Activated CD4-positive, alpha-beta T cell treated with anti-CD3 and anti-CD28 coated beads, Interleukin-2, amount 50 U/mL, for 24 hours (primary cell): ENCODE results near the gene AJAP1.
"Not testable (repeated sequence)": the region's sequence is repeated elsewhere in the genome, so short reads cannot be mapped to it uniquely, and the experiment has no call there.

Source experiments
- DNase-seq, 2 donors: peaks; one replicate each; pipeline ENCODE4 v3.0.0-alpha.2; 2020; ENCODE audit warnings: low read depth in 1 of 2, low spot score in 1 of 2

The AJAP1 gene

GRCh38 chr1:4657244-4657789 is 2.9 kb downstream of the AJAP1 start:
- DNase-seq, result no peak

GRCh38 chr1:4657960-4658541 is 3.6 kb downstream of the AJAP1 start:
- DNase-seq, result no peak

- no peak for DNase-seq
Measured at GRCh38 chr1:4658643-4659628, 4.5 kb downstream of the AJAP1 start.

- DNase-seq, result no peak
Measured at GRCh38 chr1:4660917-4661594, 6.6 kb downstream of the AJAP1 start.

GRCh38 chr1:4661595-4661917 is 7.1 kb downstream of the AJAP1 start:
- no peak for DNase-seq

- DNase-seq, result no peak
Measured at GRCh38 chr1:4662168-4662567, 7.8 kb downstream of the AJAP1 start.

- no peak for DNase-seq
Measured at GRCh38 chr1:4662723-4663122, 8.3 kb downstream of the AJAP1 start.

GRCh38 chr1:4664095-4664494 is 9.7 kb downstream of the AJAP1 start:
- DNase-seq, result no peak

DNA sequence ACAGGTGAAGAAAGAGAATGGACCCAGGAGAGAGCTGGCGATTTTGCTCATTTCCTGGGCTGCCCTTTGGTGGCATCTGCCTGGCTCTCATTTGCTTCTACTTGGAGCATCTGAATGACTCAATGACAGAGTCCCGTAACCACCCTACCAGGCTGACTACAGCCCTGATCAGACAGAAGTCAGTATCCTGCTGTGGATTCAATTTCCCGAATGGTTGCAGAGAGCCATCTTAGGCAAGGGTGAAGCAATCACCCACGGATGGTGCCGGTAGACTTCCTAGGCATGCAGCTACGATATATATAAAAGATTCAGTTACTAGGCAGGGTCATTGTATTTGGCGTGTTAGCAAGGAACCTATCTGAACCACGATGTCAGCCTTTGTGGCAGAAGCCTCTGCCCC is 10.2 kb downstream of the AJAP1 start:
- no peak for DNase-seq

- no peak for DNase-seq
Measured at GRCh38 chr1:4665456-4665855, 11.0 kb downstream of the AJAP1 start.

DNA sequence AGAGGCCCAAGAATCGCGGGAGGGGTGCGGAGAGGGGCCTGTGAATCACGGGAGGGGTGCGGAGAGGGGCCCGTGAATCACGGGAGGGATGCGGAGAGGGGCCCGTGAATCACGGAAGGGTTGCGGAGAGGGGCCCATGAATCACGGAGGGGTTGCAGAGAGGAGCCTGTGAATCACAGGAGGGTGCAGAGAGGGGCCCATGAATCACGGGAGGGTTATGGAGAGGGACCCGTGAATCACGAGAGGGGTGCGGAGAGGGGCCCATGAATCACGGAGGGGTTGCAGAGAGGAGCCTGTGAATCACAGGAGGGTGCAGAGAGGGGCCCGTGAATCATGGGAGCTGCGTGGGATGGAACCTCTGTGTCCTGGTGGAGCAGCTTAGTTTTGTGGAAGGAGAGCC is 12.3 kb downstream of the AJAP1 start:
- DNase-seq, result not testable (repeated sequence)

DNA sequence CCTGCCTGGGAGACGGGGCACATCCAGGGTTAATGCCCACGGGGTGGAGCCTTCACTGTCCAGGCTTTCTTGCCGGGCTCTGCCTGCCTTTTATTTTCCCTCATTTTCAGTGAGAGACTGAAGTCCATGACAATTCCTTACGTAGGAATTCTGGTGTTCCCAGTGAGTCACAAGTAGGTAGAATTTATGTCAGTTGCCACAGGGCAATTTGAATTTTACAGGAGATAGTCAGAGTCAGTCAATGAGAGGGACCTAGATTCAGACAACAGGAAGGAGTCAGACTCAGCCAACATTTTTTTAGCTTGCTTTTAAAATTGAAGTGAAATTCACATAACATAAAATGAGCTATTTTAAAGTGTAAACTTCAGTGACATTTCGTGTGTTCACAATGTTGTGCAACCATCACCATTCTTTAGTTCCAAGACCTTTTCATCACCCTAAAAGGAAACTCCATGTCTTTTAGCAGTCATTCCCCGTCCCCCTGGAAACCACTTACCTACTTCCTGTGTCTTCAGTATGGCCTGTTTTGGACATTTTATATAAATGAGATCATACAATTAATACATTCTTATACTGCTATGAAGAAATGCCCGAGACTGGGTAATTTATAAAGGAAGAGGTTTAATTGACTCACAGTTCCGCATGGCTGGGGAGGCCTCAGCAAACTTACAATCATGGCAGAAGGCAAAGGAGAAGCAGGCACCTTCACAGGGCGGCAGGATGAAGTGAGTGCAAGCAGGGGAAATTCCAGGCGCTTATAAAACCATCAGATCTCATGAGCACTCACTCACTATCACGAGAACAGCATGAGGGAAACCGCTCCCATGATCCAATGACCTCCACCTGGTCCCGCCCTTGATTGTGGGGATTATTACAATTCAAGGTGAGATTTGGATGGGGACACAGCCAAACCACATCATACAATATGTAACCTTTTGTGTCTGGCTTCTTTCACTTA is 14.6 kb downstream of the AJAP1 start:
- no peak for DNase-seq

DNA sequence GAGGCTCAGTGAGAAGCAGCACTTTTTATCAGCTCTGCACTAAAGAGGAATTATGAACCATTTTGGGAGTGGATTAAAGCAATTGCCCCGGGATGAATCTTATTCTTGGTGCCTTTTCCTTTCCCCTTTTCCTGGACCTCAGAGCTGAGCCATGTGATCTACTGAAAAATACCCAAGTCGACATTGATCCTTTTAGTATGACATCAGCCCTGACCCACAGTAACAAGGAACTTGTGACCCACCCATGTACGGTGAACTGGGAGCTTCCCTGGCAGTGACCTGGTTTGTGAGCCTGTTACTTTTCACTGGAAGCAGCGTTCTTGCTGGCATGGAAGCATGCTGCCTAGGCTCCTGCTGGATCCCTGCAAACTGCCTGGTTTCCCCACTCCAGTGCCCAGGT is 15.9 kb downstream of the AJAP1 start:
- DNase-seq, result no peak

DNA sequence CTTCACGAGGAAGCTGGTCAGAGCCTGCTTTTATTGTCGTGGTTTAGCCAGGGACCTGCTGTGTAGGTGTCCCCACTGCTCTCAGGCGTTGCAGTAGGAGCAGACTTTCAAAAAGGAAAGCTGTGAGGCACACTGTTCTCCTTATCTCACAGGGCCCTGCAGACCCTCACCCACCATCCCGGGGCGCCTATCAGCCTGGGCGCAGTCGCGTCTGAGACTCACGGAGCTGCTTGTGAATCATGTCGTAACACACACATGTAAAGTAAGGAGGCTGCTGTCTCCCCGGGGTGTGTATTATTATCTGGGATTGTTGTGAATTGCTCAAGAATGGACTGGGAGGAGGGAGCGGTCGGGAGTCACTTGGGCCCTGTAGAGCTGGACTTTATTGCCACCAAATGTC is 17.4 kb downstream of the AJAP1 start:
- DNase-seq, result no peak

DNA sequence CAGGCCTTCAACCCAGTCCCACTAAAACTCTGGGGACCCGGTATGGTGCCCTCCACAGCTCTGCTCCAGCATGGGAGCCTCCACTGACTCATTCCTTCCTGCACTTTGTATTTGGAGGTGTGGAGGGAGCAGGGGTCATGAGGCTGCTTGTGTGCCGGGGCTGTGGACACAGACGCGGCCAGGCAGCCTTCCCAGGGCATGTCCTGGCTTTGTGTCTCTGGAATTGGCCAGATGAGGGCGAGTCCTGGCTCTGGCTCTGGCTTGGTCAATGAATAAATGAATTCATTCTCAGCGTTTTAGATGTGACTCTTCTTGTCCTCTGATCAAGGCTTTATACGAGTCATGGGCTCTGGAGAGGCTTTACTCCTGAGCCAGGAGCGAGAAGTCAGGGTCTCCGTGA is 19.1 kb downstream of the AJAP1 start:
- DNase-seq, result no peak

DNA sequence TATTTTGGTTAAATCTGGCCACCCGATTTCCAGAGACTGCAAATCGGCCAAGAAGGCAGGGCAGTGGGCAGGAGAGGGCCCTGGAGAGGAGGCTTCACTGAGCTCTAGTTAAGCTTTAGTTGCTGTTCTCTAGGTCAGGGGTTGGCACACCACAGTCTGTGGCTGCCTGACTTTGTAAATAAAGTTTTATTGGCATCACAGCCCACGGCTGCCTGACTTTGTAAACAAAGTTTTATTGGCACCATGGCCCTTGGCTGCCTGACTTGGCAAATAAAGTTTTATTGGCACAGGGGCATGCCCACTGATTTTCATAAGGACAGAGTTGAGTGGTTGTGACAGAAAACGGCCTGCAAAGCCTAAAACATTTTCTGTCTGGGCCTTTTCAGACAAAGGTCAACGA is 19.7 kb downstream of the AJAP1 start:
- no peak for DNase-seq

DNA sequence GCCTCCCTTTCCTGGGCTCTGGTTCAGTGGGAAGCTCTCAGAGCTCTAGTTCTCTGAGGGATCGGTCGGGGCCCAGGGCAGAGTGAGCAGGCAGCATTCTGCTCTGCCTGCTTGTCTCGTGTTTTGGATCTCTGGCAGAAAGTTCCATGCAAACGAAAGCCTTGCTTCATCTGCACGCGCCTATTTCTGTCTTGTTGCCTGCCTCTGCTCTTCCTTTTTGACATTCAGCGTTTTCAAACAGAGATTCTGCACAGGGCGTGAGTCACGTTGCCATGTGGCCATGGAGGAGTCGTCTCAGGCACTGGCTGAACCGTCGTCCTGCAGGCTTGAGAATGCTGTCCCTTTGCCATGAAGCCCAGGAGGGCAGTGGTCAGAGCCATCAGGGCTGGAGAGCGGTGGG is 20.3 kb downstream of the AJAP1 start:
- DNase-seq, result no peak

GRCh38 chr1:4675454-4676186 is 21.2 kb downstream of the AJAP1 start:
- no peak for DNase-seq

GRCh38 chr1:4676253-4676652 is 21.8 kb downstream of the AJAP1 start:
- DNase-seq, result no peak

DNA sequence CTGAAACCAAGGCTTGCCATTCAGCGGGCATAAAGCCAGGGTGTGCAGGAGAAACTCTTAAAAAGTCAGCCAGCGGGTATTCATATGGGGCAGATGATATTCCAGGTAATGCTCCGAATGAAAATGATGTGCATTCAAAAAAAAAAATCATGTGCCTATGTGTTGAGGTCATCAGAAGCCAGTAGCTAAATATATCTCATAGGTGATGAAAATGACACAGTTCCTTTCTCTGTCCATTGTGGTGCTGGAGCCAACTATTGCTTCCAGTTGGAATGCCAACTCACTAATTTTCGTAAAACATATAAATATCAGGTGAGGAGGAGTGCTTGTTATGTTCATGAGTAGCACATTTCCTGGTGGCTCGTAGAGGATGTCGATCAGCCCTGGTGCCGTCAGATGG is 23.2 kb downstream of the AJAP1 start:
- DNase-seq, result no peak
